HL-60 (cell line): ENCODE data around the gene PGAP6.

Source experiments
- DNase-seq, 2 experiments: peaks; one replicate each; pipeline ENCODE4 v3.0.0-alpha.2; 2010 to 2020; ENCODE audit warnings: low read depth in 1 of 2, low spot score in 1 of 2
- H3K27ac ChIP-seq: fragments of 250-450 bp; sonication (Bioruptor Pico); replicated peaks from 2 replicates; pipeline ENCODE4 v1.5.1; 2020; ENCODE audit warnings: mild to moderate bottlenecking, moderate library complexity
- H3K27me3 ChIP-seq: fragments of 250-450 bp; sonication (Bioruptor Pico); 2 replicates; pipeline ENCODE4 v1.5.1; 2021; ENCODE audit warnings: mild to moderate bottlenecking, moderate library complexity; ENCODE audit not compliant: insufficient read depth, poor library complexity, severe bottlenecking
- H3K4me3 ChIP-seq: replicated peaks from 2 replicates; pipeline ENCODE4 v1.5.1; 2011; ENCODE audit warnings: mild to moderate bottlenecking, control low read depth, low read length; ENCODE audit not compliant: insufficient read depth
- CTCF ChIP-seq: IDR thresholded peaks from one replicate; pipeline ENCODE4 v1.5.1; 2011; ENCODE audit warnings: low read length, control low read depth, inconsistent platforms; ENCODE audit not compliant: insufficient read depth
- GABPA ChIP-seq: IDR thresholded peaks from 2 replicates; pipeline ENCODE4 v1.6.1; 2012; ENCODE audit warnings: low read depth
- POLR2AphosphoS5 ChIP-seq: IDR thresholded peaks from 2 replicates; pipeline ENCODE4 v1.6.1; 2012; ENCODE audit warnings: low read depth
- REST ChIP-seq: IDR thresholded peaks from 2 replicates; pipeline ENCODE4 v1.6.1; 2012; ENCODE audit warnings: low read depth; ENCODE audit not compliant: insufficient replicate concordance
- SPI1 ChIP-seq: IDR thresholded peaks from 2 replicates; pipeline ENCODE4 v1.6.1; 2012; ENCODE audit warnings: low read depth, mild to moderate bottlenecking, borderline replicate concordance

PGAP6 gene

GRCh38 chr16:405548-406506 is 24.0 kb upstream of the PGAP6 start:
- DNase-seq = no peak
- TF ChIP-seq POLR2AphosphoS5 (no peak), SPI1 (no peak), REST (no peak), GABPA (no peak), CTCF (no peak)

GRCh38 chr16:404971-405486 is 23.3 kb upstream of the PGAP6 start:
- Histone ChIP-seq H3K4me3 (no peak overlapping the region), H3K27ac (no peak overlapping the region), H3K27me3 (no peaks in the 10 kb centered on the region)
- TF ChIP-seq REST = no peak
- TF ChIP-seq SPI1 = no peak
- TF ChIP-seq GABPA = no peak
- TF ChIP-seq POLR2AphosphoS5 = no peak
- no peak for TF ChIP-seq CTCF
- DNase-seq = no peak

More at GRCh38 chr16:405548-406506, 24.0 kb upstream of the PGAP6 start:
- H3K27ac ChIP-seq = no peak overlapping the region
- no peaks in the 10 kb centered on the region for H3K27me3 ChIP-seq
- H3K4me3 ChIP-seq = no peak overlapping the region

- TF ChIP-seq GABPA (no peak), POLR2AphosphoS5 (peak; percentile 89)
- H3K27me3 ChIP-seq = no peaks in the 10 kb centered on the region
- DNase-seq = peak; percentile 78 to 91
- H3K27ac ChIP-seq = peak within 1 kb of the TSS; percentile 98
- peak within 1 kb of the TSS; percentile 82 for H3K4me3 ChIP-seq
Measured at GRCh38 chr16:401468-402348, 19.9 kb upstream of the PGAP6 start, which contains the start of gene DECR2. Gene DECR2, plus strand, starts transcription at chr16:401885. Its CDS starts 79 bp downstream, at chr16:401964.
